Left lung (tissue), 10 donors: Measurements from ENCODE around the gene BACH2. TPM values are rescaled to one million over a fixed set of nuclear protein-coding genes. Genes with fewer than 3 reads are reported as not detected.
A peak's percentile ranks its signal among the peaks of the same experiment; 100 is the strongest.

ENCODE experiments used
- ATAC-seq: fragments of 200-7000 bp; cut with Tn5 transposase; one replicate; pipeline ENCODE4 v1.9.1; 2020; ENCODE audit warnings: moderate library complexity
- DNase-seq, 4 donors: peaks; one replicate each; pipeline ENCODE4 v3.0.0-alpha.2; 2013 to 2020
- H3K27ac ChIP-seq, 2 donors: fragments of 200-600 bp; sonication (generic) in 1 of 2; one replicate each; pipeline versions ENCODE4 v1.5.0 to v1.8.0; 2020 to 2021
- H3K27me3 ChIP-seq, 2 donors: fragments of 200-600 bp; sonication (generic) in 1 of 2; one replicate each; pipeline versions ENCODE4 v1.5.0 to v1.8.0; 2020 to 2021
- H3K36me3 ChIP-seq, 2 donors: fragments of 200-600 bp; sonication (generic) in 1 of 2; one replicate each; pipeline versions ENCODE4 v1.5.0 to v1.8.0; 2020 to 2021
- H3K4me1 ChIP-seq, 2 donors: fragments of 200-600 bp; one replicate each; pipeline ENCODE4 v1.8.0; 2021
- H3K4me3 ChIP-seq, 2 donors: fragments of 200-600 bp; sonication (generic) in 1 of 2; one replicate each; pipeline versions ENCODE4 v1.5.0 to v1.8.0; 2020 to 2021; ENCODE audit warnings: mild to moderate bottlenecking in 1 of 2
- H3K9me3 ChIP-seq, 2 donors: fragments of 200-600 bp; sonication (generic) in 1 of 2; one replicate each; pipeline versions ENCODE4 v1.5.0 to v1.8.0; 2020 to 2021
- CTCF ChIP-seq, 2 donors: fragments of 200-600 bp; sonication (generic) in 1 of 2; IDR thresholded peaks; one replicate each; pipeline versions ENCODE4 v1.5.0 to v1.8.0; 2021; ENCODE audit warnings: antibody characterized with exemption in 2 of 2
- intact Hi-C, 2 donors: fragments of 100-400 bp; cut with DNase I; formaldehyde crosslinking; loops; one replicate each; pipeline versions ENCODE4 v1.11.2 to v1.14.2; 2022
- polyA plus RNA-seq, 6 donors: library from polyadenylated mRNA; unstranded; fragments of 120-200 nt; gene quantifications; one replicate each; pipeline ENCODE4 v1.2.1, GENCODE V29; 2013; ENCODE audit not compliant: insufficient read length in 6 of 6
- total RNA-seq, 2 donors: library from RNA; stranded (reverse); fragmentation: NEBNext Ultra II Directional; extraction: Animal tissue kit (Norgen Biotek cat#: 25700); gene quantifications; one replicate each; pipeline ENCODE4 v1.2.1, GENCODE V29; 2021
- donor health status: DM: no; HTN: yes; CAD: no.
- donor health status: DM: no; HTN: no; CAD: no.

BACH2 gene
- total and polyA plus RNA-seq, 8 donors, result 3.8 to 10.6 (median 8.9) TPM

- intact Hi-C loops, result no loop called here
- TF ChIP-seq CTCF (IDR thresholded peaks at IDR 0.05), result no peak
- no peaks in the 10 kb centered on the region for H3K9me3 ChIP-seq
Observed at GRCh38 chr6:89986650-89987074, 310.0 kb downstream of the BACH2 start.

GRCh38 chr6:89985751-89986493, 310.7 kb downstream of the BACH2 start:
- H3K36me3 ChIP-seq, result no peaks in the 10 kb centered on the region
- no peak overlapping the region for H3K4me3 ChIP-seq
- TF ChIP-seq CTCF (IDR thresholded peaks at IDR 0.05), result no peak
- intact Hi-C loops, result no loop called here
- no peaks in the 10 kb centered on the region for H3K9me3 ChIP-seq
- H3K27ac ChIP-seq, result peak overlapping the region; percentile 63 to 70
- ATAC-seq (peak; percentile 63), DNase-seq (peak in 2 of 4 donors; percentile 70 to 74)
- no peaks in the 10 kb centered on the region for H3K4me1 ChIP-seq
- no peaks in the 10 kb centered on the region for H3K27me3 ChIP-seq

More at GRCh38 chr6:89986650-89987074, 310.0 kb downstream of the BACH2 start:
- Histone ChIP-seq H3K4me3 (no peak overlapping the region), H3K27me3 (no peaks in the 10 kb centered on the region), H3K4me1 (no peaks in the 10 kb centered on the region), H3K36me3 (no peaks in the 10 kb centered on the region), H3K27ac (peak overlapping the region in 1 of 2 donors; percentile 63)
- ATAC-seq (no peak), DNase-seq (no peak)

GRCh38 chr6:89984926-89985750, 311.5 kb downstream of the BACH2 start:
- Histone ChIP-seq H3K36me3 (no peaks in the 10 kb centered on the region), H3K4me3 (no peak overlapping the region), H3K27me3 (no peaks in the 10 kb centered on the region), H3K27ac (peak overlapping the region; percentile 63 to 70), H3K9me3 (no peaks in the 10 kb centered on the region), H3K4me1 (no peaks in the 10 kb centered on the region)
- peak in 3 of 4 donors; percentile 52 to 75 (median 59) for DNase-seq
- TF ChIP-seq CTCF (IDR thresholded peaks at IDR 0.05), result no peak
- ATAC-seq, result peak; percentile 48
- intact Hi-C loops, result no loop called here

GRCh38 chr6:89980353-89980752, 316.3 kb downstream of the BACH2 start:
- Histone ChIP-seq H3K36me3 (no peaks in the 10 kb centered on the region), H3K9me3 (no peaks in the 10 kb centered on the region), H3K4me1 (peaks cover 0 to 3% of the 10 kb centered on the region in 2 donors), H3K27me3 (no peaks in the 10 kb centered on the region), H3K27ac (no peak overlapping the region), H3K4me3 (no peak overlapping the region)
- intact Hi-C loops, result no loop called here
- no peak for TF ChIP-seq CTCF (IDR thresholded peaks at IDR 0.05)
- ATAC-seq (no peak), DNase-seq (no peak)
